Astrocyte of the spinal cord (primary cell): ENCODE measurements around the gene GRID1.

ENCODE experiments used
- DNase-seq: peaks from one replicate; pipeline ENCODE4 v3.0.0; 2011; ENCODE audit warnings: low read depth, low spot score
- H3K4me3 ChIP-seq: 2 replicates; pipeline ENCODE4 v1.5.1; 2011; ENCODE audit warnings: low read depth, mild to moderate bottlenecking, low read length, moderate library complexity
- in situ Hi-C: cut with HindIII; loops from 2 replicates; pipeline ENCODE4 v1.10.0; 2017; ENCODE audit warnings: low sequenced_read_pairs
- TF ChIP-seq, protein P1 (sequence below): IDR thresholded peaks from 2 replicates; pipeline ENCODE4 v1.5.1; 2012; ENCODE audit warnings: low read depth, mild to moderate bottlenecking, low read length, inconsistent platforms

Gene GRID1

GRCh38 chr10:86299562-86299961, 67.0 kb downstream of the GRID1 start:
- TF ChIP-seq, protein P1, sequence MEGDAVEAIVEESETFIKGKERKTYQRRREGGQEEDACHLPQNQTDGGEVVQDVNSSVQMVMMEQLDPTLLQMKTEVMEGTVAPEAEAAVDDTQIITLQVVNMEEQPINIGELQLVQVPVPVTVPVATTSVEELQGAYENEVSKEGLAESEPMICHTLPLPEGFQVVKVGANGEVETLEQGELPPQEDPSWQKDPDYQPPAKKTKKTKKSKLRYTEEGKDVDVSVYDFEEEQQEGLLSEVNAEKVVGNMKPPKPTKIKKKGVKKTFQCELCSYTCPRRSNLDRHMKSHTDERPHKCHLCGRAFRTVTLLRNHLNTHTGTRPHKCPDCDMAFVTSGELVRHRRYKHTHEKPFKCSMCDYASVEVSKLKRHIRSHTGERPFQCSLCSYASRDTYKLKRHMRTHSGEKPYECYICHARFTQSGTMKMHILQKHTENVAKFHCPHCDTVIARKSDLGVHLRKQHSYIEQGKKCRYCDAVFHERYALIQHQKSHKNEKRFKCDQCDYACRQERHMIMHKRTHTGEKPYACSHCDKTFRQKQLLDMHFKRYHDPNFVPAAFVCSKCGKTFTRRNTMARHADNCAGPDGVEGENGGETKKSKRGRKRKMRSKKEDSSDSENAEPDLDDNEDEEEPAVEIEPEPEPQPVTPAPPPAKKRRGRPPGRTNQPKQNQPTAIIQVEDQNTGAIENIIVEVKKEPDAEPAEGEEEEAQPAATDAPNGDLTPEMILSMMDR, result no peak
- no peak overlapping the region for H3K4me3 ChIP-seq
- in situ Hi-C loops, result no loop called here
- DNase-seq, result no peak

GRCh38 chr10:86298501-86299001, 68.0 kb downstream of the GRID1 start:
- in situ Hi-C loops, result no loop called here
- TF ChIP-seq, protein P1, result no peak
- no peak for DNase-seq
- H3K4me3 ChIP-seq, result no peak overlapping the region

DNA sequence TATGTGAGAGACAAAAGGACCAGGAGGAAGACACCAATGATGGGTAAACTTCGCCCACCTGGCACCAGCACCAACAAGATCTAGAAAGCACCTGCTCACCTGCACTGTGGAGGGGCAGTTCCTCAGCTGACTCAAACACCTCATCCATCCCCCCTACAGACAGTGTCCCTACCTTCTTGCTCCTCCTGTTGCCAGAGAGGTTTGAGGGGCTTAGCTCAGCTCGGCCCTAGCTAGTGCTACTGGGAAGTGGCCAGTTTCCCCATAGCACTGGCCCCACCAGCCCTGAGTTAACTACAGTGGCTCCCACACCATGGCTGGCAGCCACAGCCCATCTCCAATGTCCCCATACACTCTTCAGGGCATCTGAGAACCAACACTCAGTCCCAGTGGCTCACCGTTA, 70.8 kb downstream of the GRID1 start:
- H3K4me3 ChIP-seq, result no peak overlapping the region
- in situ Hi-C loops, result no loop called here
- DNase-seq, result no peak
- TF ChIP-seq, protein P1, result no peak

- in situ Hi-C loops, result no loop called here
- DNase-seq, result no peak
- TF ChIP-seq, protein P1, result no peak
- no peak overlapping the region for H3K4me3 ChIP-seq
Observed at GRCh38 chr10:86295351-86295750, 71.2 kb downstream of the GRID1 start.

GRCh38 chr10:86294346-86295265, 72.0 kb downstream of the GRID1 start:
- in situ Hi-C loops, result no loop called here
- DNase-seq, result no peak

DNA sequence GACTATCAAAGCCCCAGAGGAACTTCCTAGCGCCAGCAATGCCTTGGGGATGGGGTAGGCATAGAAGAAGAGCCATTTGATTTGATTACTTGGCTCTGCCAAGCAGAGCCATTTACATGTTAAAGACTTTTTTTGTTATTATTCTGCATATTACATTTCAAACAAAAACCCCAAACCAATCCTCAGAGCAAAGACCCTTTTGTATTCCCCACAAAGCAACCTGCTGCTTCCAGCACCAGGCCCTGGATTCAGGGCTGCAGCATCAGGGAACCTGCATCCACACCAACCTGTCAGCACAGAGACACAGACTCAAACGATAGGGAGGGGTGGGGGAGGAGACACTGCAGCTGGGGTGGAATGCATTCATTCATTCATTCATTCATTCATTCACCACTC, 73.2 kb downstream of the GRID1 start:
- DNase-seq, result no peak
- TF ChIP-seq, protein P1, result no peak
- in situ Hi-C loops, result no loop called here
- H3K4me3 ChIP-seq, result no peak overlapping the region

More at GRCh38 chr10:86294346-86295265, 72.0 kb downstream of the GRID1 start:
- TF ChIP-seq, protein P1, result no peak
- H3K4me3 ChIP-seq, result no peak overlapping the region
